Measurements from ENCODE around the gene LPXN.

DNA sequence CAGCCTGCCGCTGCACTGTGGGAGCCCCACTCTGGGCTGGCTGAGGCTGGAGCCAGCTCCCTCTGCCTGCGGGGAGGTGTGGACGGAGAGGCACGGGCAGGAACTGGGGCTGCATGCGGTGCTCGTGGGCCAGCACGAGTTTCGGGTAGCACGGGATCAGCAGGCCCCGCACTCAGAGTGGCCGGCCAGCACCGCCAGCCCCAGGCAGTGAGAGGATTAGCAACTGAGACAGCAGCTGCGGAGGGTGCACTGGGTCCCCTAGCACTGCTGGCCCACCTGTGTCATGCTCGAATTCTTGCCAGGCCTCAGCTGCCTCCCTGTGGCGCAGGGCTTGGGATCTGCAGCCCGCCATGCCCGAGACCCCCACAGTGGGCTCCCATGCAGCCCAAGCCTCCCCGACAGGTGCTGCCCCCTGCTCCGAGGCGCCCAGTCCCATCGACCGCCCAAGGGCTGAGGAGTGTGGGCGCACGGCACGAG, 43.8 kb downstream of the LPXN start:
- TF ChIP-seq POLR2AphosphoS5 (IDR thresholded peaks at IDR 0.05; ENCODE audit: low read depth, low read length) (no peak), POLR2A (IDR thresholded peaks at IDR 0.05; ENCODE audit: low read depth, low read length) (no peak), TAF1 (IDR thresholded peaks at IDR 0.05; ENCODE audit: borderline replicate concordance, low read depth, low read length) (no peak)
